ENCODE measurements around the gene HERC4.

Gene HERC4

DNA sequence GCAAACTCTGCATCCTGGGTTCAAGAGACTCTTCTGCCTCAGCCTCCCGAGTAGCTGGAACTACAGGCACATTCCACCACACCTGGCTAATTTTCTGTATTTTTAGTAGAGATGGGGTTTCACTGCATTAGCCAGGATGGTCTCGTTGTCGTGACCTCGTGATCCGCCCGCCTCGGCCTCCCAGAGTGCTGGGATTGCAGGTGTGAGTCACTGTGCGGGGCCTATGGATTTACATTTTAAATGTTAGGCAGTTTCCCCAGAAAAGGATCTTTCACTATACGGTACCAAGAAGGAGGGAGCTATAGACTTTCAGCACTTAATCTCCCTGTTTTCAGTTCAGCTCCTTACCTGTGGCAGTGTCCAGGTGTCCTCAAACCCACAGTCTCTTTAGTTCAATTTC, 139.9 kb downstream of the HERC4 start:
- H3K36me3 ChIP-seq (ENCODE audit: insufficient read depth, low read length) = no peaks in the 10 kb centered on the region; the same call in 1 of the 2 replicates
- no peaks in the 10 kb centered on the region for H3K9me3 ChIP-seq (ENCODE audit: control insufficient read depth, insufficient read depth, low read length)
- H3K4me1 ChIP-seq (ENCODE audit: insufficient read depth, low read length) = peaks cover 7% of the 10 kb centered on the region
- H3K9ac ChIP-seq (ENCODE audit: low read depth, low read length) = no peak overlapping the region

DNA sequence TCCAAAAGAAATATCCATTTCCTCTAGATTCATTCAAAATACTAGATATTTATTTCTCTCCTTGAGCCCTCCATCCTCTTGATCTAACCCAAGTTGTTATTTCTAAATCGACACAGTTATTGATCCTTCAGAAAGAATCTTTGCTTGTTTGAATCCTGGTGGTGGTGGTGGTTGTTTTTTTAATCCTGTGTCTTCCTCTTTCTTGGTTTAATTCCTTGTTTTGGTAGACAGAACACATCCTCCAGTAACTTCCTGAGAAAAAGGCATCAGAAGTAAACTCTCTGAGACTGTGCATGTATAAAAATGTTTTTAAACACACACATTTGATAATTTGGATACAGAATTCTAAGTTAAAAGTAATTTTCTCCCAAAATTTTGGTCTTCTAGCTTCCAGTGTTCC, 140.7 kb downstream of the HERC4 start:
- Histone ChIP-seq H3K9ac (ENCODE audit: low read depth, low read length) (no peak overlapping the region), H3K36me3 (ENCODE audit: insufficient read depth, low read length) (no peaks in the 10 kb centered on the region; the same call in 1 of the 2 replicates), H3K4me1 (ENCODE audit: insufficient read depth, low read length) (peaks cover 7% of the 10 kb centered on the region), H3K9me3 (ENCODE audit: control insufficient read depth, insufficient read depth, low read length) (no peaks in the 10 kb centered on the region)

- Histone ChIP-seq H3K36me3 (ENCODE audit: insufficient read depth, low read length) (no peaks in the 10 kb centered on the region; the same call in 1 of the 2 replicates), H3K4me1 (ENCODE audit: insufficient read depth, low read length) (peaks cover 7% of the 10 kb centered on the region), H3K9me3 (ENCODE audit: control insufficient read depth, insufficient read depth, low read length) (no peaks in the 10 kb centered on the region)
Measured at GRCh38 chr10:67933199-67933598, 141.9 kb downstream of the HERC4 start.

DNA sequence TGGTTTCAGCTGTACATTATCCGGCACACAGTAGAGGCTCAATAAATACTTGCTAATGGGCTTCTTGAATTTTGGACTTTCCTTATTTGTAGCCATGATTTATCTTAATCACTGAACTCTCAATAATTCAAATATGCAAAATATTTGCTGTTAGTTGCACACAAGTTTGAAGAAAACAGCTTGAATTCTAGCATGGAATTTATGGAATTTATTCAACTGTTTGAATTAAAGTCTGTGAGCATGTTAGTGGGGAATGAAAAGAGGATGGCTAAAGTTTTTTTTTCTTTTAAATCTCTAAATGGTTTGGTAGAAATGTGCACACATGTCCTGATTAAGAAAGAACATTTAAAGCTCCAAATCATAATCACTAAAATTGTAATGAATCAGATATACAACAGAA, 148.1 kb downstream of the HERC4 start:
- Histone ChIP-seq H3K9ac (ENCODE audit: low read depth, low read length) (no peak overlapping the region), H3K36me3 (ENCODE audit: insufficient read depth, low read length) (no peaks in the 10 kb centered on the region; the same call in 1 of the 2 replicates), H3K9me3 (ENCODE audit: control insufficient read depth, insufficient read depth, low read length) (no peaks in the 10 kb centered on the region), H3K4me1 (ENCODE audit: insufficient read depth, low read length) (no peaks in the 10 kb centered on the region)

More at GRCh38 chr10:67933199-67933598, 141.9 kb downstream of the HERC4 start:
- no peak overlapping the region for H3K9ac ChIP-seq (ENCODE audit: low read depth, low read length)

- H3K9me3 ChIP-seq (ENCODE audit: control insufficient read depth, insufficient read depth, low read length) = no peaks in the 10 kb centered on the region
Measured at GRCh38 chr10:67925449-67926005, 149.6 kb downstream of the HERC4 start.

GRCh38 chr10:67924136-67924535, 150.9 kb downstream of the HERC4 start:
- no peaks in the 10 kb centered on the region for H3K9me3 ChIP-seq (ENCODE audit: control insufficient read depth, insufficient read depth, low read length)
- H3K4me1 ChIP-seq (ENCODE audit: insufficient read depth, low read length) = no peaks in the 10 kb centered on the region
- no peak overlapping the region for H3K9ac ChIP-seq (ENCODE audit: low read depth, low read length)
- H3K36me3 ChIP-seq (ENCODE audit: insufficient read depth, low read length) = no peaks in the 10 kb centered on the region; the same call in 1 of the 2 replicates

More at GRCh38 chr10:67925449-67926005, 149.6 kb downstream of the HERC4 start:
- Histone ChIP-seq H3K9ac (ENCODE audit: low read depth, low read length) (no peak overlapping the region), H3K4me1 (ENCODE audit: insufficient read depth, low read length) (no peaks in the 10 kb centered on the region), H3K36me3 (ENCODE audit: insufficient read depth, low read length) (no peaks in the 10 kb centered on the region; the same call in 1 of the 2 replicates)

GRCh38 chr10:67923551-67923950, 151.5 kb downstream of the HERC4 start:
- no peaks in the 10 kb centered on the region for H3K4me1 ChIP-seq (ENCODE audit: insufficient read depth, low read length)
- H3K9ac ChIP-seq (ENCODE audit: low read depth, low read length) = no peak overlapping the region
- peaks cover 2% of the 10 kb centered on the region; the same call in 1 of the 2 replicates for H3K36me3 ChIP-seq (ENCODE audit: insufficient read depth, low read length)

GRCh38 chr10:67921065-67921464, 154.0 kb downstream of the HERC4 start:
- Histone ChIP-seq H3K4me1 (ENCODE audit: insufficient read depth, low read length) (no peaks in the 10 kb centered on the region), H3K36me3 (ENCODE audit: insufficient read depth, low read length) (peaks cover 12% of the 10 kb centered on the region; the same call in 1 of the 2 replicates), H3K9me3 (ENCODE audit: control insufficient read depth, insufficient read depth, low read length) (no peaks in the 10 kb centered on the region), H3K9ac (ENCODE audit: low read depth, low read length) (no peak overlapping the region)

More at GRCh38 chr10:67923551-67923950, 151.5 kb downstream of the HERC4 start:
- no peaks in the 10 kb centered on the region for H3K9me3 ChIP-seq (ENCODE audit: control insufficient read depth, insufficient read depth, low read length)

DNA sequence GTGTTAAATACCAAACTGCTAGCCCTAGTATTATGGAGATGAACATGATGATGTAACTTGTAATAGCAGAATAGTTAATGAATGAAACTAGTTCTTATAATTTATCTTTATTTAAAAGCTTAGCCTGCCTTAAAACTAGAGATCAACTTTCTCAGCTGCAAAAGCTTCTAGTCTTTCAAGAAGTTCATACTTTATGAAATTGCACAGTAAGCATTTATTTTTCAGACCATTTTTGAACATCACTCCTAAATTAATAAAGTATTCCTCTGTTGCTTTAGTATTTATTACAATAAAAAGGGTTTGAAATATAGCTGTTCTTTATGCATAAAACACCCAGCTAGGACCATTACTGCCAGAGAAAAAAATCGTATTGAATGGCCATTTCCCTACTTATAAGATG, 157.4 kb downstream of the HERC4 start:
- Histone ChIP-seq H3K9me3 (ENCODE audit: control insufficient read depth, insufficient read depth, low read length) (no peaks in the 10 kb centered on the region), H3K9ac (ENCODE audit: low read depth, low read length) (no peak overlapping the region), H3K4me1 (ENCODE audit: insufficient read depth, low read length) (no peaks in the 10 kb centered on the region), H3K36me3 (ENCODE audit: insufficient read depth, low read length) (peaks cover 15% of the 10 kb centered on the region; the same call in 1 of the 2 replicates)

- H3K9ac ChIP-seq (ENCODE audit: low read depth, low read length) = no peak overlapping the region
- H3K36me3 ChIP-seq (ENCODE audit: insufficient read depth, low read length) = peaks cover 20% of the 10 kb centered on the region; the same call in 1 of the 2 replicates
- no peaks in the 10 kb centered on the region for H3K4me1 ChIP-seq (ENCODE audit: insufficient read depth, low read length)
- H3K9me3 ChIP-seq (ENCODE audit: control insufficient read depth, insufficient read depth, low read length) = no peaks in the 10 kb centered on the region
Measured at GRCh38 chr10:67917169-67917568, 157.9 kb downstream of the HERC4 start.

DNA sequence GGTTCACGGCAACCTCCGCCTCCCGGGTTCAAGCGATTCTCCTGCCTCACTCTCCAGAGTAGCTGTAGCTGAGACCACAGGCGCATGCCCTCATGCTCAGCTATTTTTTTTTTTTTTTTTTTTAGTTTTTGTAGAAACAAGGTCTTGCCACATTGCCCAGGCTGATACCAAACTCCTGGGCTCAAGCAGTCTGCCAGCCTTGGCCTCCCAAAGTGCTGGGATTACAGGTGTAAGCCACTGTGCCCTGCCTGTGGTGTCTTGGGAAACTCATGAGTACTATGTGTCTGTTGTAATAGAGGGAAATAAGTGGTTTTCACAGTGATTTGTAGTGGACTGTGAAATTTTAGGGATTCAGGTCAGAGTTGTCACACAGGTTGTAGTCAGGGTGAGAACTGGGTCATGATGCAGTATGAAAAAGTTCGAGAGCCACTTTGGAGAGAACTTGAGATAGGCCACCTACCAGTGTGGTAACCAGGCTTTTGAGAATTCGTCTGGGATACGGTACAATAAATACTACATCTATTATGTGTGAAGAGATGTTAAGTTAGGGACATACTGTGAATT, 160.2 kb downstream of the HERC4 start:
- H3K9ac ChIP-seq (ENCODE audit: low read depth, low read length) = no peak overlapping the region
- H3K4me1 ChIP-seq (ENCODE audit: insufficient read depth, low read length) = no peaks in the 10 kb centered on the region
- no peaks in the 10 kb centered on the region for H3K9me3 ChIP-seq (ENCODE audit: control insufficient read depth, insufficient read depth, low read length)
- H3K36me3 ChIP-seq (ENCODE audit: insufficient read depth, low read length) = peaks cover 26% of the 10 kb centered on the region; the same call in 1 of the 2 replicates

DNA sequence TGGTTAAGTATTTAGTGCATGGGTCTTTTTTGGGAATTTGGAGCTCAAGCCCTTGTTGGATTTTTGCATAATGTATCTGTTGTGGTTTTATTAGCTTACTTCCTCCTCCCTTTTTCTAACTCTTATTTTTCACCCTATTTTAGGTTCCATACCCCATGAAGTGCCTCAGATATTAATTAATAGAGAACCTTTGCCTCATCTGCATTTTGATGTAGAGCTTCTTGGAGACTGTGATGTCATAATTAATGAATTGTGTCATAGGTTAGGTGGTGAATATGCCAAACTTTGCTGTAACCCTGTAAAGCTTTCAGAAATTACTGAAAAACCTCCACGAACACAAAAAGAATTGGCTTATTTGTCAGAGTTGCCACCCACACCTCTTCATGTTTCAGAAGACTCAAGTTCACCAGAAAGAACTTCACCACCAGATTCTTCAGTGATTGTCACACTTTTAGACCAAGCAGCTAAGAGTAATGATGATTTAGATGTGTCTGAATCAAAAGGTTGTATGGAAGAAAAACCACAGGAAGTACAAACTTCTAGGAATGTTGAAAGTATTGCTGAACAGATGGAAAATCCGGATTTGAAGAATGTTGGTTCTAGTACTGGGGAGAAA, 162.6 kb downstream of the HERC4 start:
- H3K9ac ChIP-seq (ENCODE audit: low read depth, low read length) = no peak overlapping the region
- no peaks in the 10 kb centered on the region for H3K4me1 ChIP-seq (ENCODE audit: insufficient read depth, low read length)
- peaks cover 31% of the 10 kb centered on the region; the same call in 1 of the 2 replicates for H3K36me3 ChIP-seq (ENCODE audit: insufficient read depth, low read length)
- H3K9me3 ChIP-seq (ENCODE audit: control insufficient read depth, insufficient read depth, low read length) = no peaks in the 10 kb centered on the region

GRCh38 chr10:67903581-67903980, 171.5 kb downstream of the HERC4 start:
- no peaks in the 10 kb centered on the region for H3K4me1 ChIP-seq (ENCODE audit: insufficient read depth, low read length)
- no peak overlapping the region for H3K9ac ChIP-seq (ENCODE audit: low read depth, low read length)
- peaks cover 6% of the 10 kb centered on the region for H3K36me3 ChIP-seq (ENCODE audit: insufficient read depth, low read length)
- H3K9me3 ChIP-seq (ENCODE audit: control insufficient read depth, insufficient read depth, low read length) = no peaks in the 10 kb centered on the region

DNA sequence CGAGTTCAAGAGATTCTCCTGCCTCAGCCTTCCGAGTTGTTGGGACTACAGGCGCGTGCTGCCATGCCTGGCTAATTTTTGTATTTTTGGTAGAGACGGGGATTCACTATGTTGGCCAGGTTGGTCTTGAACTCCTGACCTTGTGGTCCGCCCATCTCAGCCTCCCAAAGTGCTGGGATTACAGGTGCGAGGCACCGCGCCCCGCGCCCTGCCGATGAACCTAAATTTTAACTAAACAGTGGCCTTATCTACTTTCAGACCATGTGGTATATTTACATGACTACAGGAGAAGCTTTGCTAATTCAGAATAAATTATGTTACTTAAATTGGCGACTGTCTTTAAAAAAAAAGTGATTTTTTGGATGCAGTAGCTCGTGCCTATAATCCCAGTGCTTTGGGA, 181.4 kb downstream of the HERC4 start:
- H3K36me3 ChIP-seq (ENCODE audit: insufficient read depth, low read length) = peaks cover 52% of the 10 kb centered on the region
- H3K4me1 ChIP-seq (ENCODE audit: insufficient read depth, low read length) = no peaks in the 10 kb centered on the region
- no peaks in the 10 kb centered on the region for H3K9me3 ChIP-seq (ENCODE audit: control insufficient read depth, insufficient read depth, low read length)
- no peak overlapping the region for H3K9ac ChIP-seq (ENCODE audit: low read depth, low read length)

Data from ES-I3 (cell line).